ENCODE data around the gene KANSL1. TPM values are rescaled to one million over a fixed set of nuclear protein-coding genes. Genes with fewer than 3 reads are reported as not detected.
A peak's percentile ranks its signal among the peaks of the same experiment; 100 is the strongest.

Gene KANSL1
- total and polyA plus RNA-seq, 9 of the 15 experiments (the other 6 are each of a cell fraction or from before 2014, with no cell fraction given): 3.6 to 55.4 (median 31.8) TPM

GRCh38 chr17:46100590-46100989 lies 92.6 kb downstream of the KANSL1 start:
- H3K79me2 ChIP-seq (ENCODE audit: control insufficient read depth, insufficient read depth, low read length): peaks cover 94% of the 10 kb centered on the region
- H3K4me2 ChIP-seq (ENCODE audit: insufficient read depth, low read length): peak overlapping the region; percentile 68
- intact Hi-C loops (cut with micrococcal nuclease) (loop anchor here (2.0 kb wide), 1 partner anchor 90 kb away; no protein-coding TSS in a partner anchor), in situ Hi-C loops (cut with MboI) (no loop called here)
- H3K9me1 ChIP-seq (ENCODE audit: control insufficient read depth, insufficient read depth, low read length): no peaks in the 10 kb centered on the region
- ChIA-PET POLR2A (interaction anchor here (1.0 to 4.0 kb wide), 9 partner anchors 9 to 98 kb away, joined by 3 to 32 read pairs (median 5); partner anchors contain the start of gene KANSL1), CTCF (ENCODE audit: low intra/inter-chr PET ratio) (no interaction called here)
- H3K36me3 ChIP-seq (ENCODE audit: control insufficient read depth, insufficient read depth, low read length): peaks cover 3% of the 10 kb centered on the region; the same call in 1 of the 3 replicates
- FAIRE-seq: no peak
- no peak for DNase-seq (ENCODE audit: extremely low read depth in 1 of 4, low spot score in 3 of 4)
- peaks cover 27 to 29% of the 10 kb centered on the region in 2 experiments for H3K4me1 ChIP-seq (replicated peaks in 1 of 2; ENCODE audit: control insufficient read depth in 2 of 2, insufficient read depth in 2 of 2, low read length in 2 of 2)
- ATAC-seq: peak; percentile 43; the same call in 2 of the 3 replicates
- H3K9me3 ChIP-seq (replicated peaks; ENCODE audit: control insufficient read depth, insufficient read depth, low read depth, low read length): no peaks in the 10 kb centered on the region
- H3K4me3 ChIP-seq: no peak overlapping the region
- H3K27ac ChIP-seq (ENCODE audit: extremely low read depth, low read depth, low read length): peak overlapping the region; percentile 81
- no peak overlapping the region for H2AFZ ChIP-seq (ENCODE audit: low read depth, low read length)
- peak overlapping the region in 1 of 2 experiments; percentile 54; a peak in 2 of 4 replicates for H3K9ac ChIP-seq (ENCODE audit: insufficient read depth in 1 of 2, low read depth in 2 of 2, low read length in 2 of 2)
- WGBS (ENCODE audit: insufficient coverage, low coverage, missing lambda C conversion rate): 10% methylated on average over 2 of the region's 2 CpGs
- H4K20me1 ChIP-seq (replicated peaks; ENCODE audit: control insufficient read depth, insufficient read depth, low read length): peaks cover 8% of the 10 kb centered on the region; the same call in 1 of the 2 replicates
- H3K27me3 ChIP-seq (ENCODE audit: control insufficient read depth in 2 of 2, insufficient read depth in 2 of 2, low read length in 2 of 2): no peaks in the 10 kb centered on the region
- BruUV-seq (replicated peaks): no TSS peak
- TF ChIP-seq ZSCAN29 (IDR thresholded peaks at IDR 0.05): no peak
- no peak for TF ChIP-seq TEAD4 (IDR thresholded peaks at IDR 0.05; ENCODE audit: low read length)
- no peak for TF ChIP-seq TEAD4 (CRISPR knock-in tag; IDR thresholded peaks at IDR 0.05; ENCODE audit: borderline replicate concordance)
- no peak for TF ChIP-seq PTTG1 (tag; IDR thresholded peaks at IDR 0.05; ENCODE audit: low read depth)
- 0 out of 4 replicates have a peak, but pooled peaks of 1 of the 2 experiments have one; percentile 24 for TF ChIP-seq MAZ (CRISPR knock-in tag; conservative IDR thresholded peaks at IDR 0.05 in 1 of 2, IDR thresholded peaks at IDR 0.05 in 1 of 2)
- TF ChIP-seq TCFL5 (CRISPR knock-in tag; conservative IDR thresholded peaks at IDR 0.05): no peak
- TF ChIP-seq SIN3A (IDR thresholded peaks at IDR 0.05; ENCODE audit: borderline replicate concordance in 2 of 2, control insufficient read depth in 1 of 2, low read depth in 2 of 2, low read length in 2 of 2): no peak
- no peak for TF ChIP-seq ZNF121 (CRISPR knock-in tag; conservative IDR thresholded peaks at IDR 0.05)
- TF ChIP-seq ZNF318 (IDR thresholded peaks at IDR 0.05; ENCODE audit: borderline replicate concordance in 1 of 2, low read depth in 1 of 2): no peak
- no peak for TF ChIP-seq RBFOX2 (IDR thresholded peaks at IDR 0.05; ENCODE audit: low read depth, low read length)

Data from K562 (cell line).